ENCODE data around the gene RORC.
"Not testable (repeated sequence)": the region's sequence is repeated elsewhere in the genome, so short reads cannot be mapped to it uniquely, and the experiment has no call there.

The RORC gene

GRCh38 chr1:151831605-151832004 is at the start of gene RORC:
Gene RORC, minus strand, starts transcription at chr1:151831802. Its CDS starts 38 bp downstream, at chr1:151831764.
- DNase-seq: no peak

GRCh38 chr1:151875419-151876097 is 44.0 kb upstream of the RORC start:
- DNase-seq: no peak

- DNase-seq: not testable (repeated sequence)
These were observed 41.2 kb upstream of the RORC start for GRCh38 chr1:151872776-151873175.

GRCh38 chr1:151871284-151872030 is 39.9 kb upstream of the RORC start:
- no peak for DNase-seq

GRCh38 chr1:151868486-151868885 is 36.9 kb upstream of the RORC start:
- DNase-seq: no peak

GRCh38 chr1:151867765-151868411 is 36.3 kb upstream of the RORC start:
- DNase-seq: no peak

- DNase-seq: no peak
These were observed 35.7 kb upstream of the RORC start for GRCh38 chr1:151867321-151867720.

GRCh38 chr1:151864411-151864810 is 32.8 kb upstream of the RORC start:
- DNase-seq: no peak

- no peak for DNase-seq
These were observed 31.0 kb upstream of the RORC start for GRCh38 chr1:151862604-151863003.

- DNase-seq: no peak
These were observed 29.0 kb upstream of the RORC start for GRCh38 chr1:151860504-151861187.

- DNase-seq: no peak
These were observed 28.3 kb upstream of the RORC start for GRCh38 chr1:151859891-151860293.

- DNase-seq: no peak
These were observed 27.5 kb upstream of the RORC start for GRCh38 chr1:151858886-151859665.

- DNase-seq: no peak
These were observed 26.6 kb upstream of the RORC start for GRCh38 chr1:151858030-151858746.

- no peak for DNase-seq
These were observed 24.3 kb upstream of the RORC start for GRCh38 chr1:151855933-151856332.

- DNase-seq: not testable (repeated sequence)
These were observed 23.9 kb upstream of the RORC start for GRCh38 chr1:151855516-151855915.

GRCh38 chr1:151854658-151855057 is 23.1 kb upstream of the RORC start:
- no peak for DNase-seq

GRCh38 chr1:151853411-151853943 is 21.9 kb upstream of the RORC start, which contains the start of gene THEM5:
Gene THEM5, minus strand, starts transcription at chr1:151853712. Its CDS starts 147 bp downstream, at chr1:151853565.
- no peak for DNase-seq

- DNase-seq: no peak
These were observed 21.1 kb upstream of the RORC start for GRCh38 chr1:151852733-151853132.

GRCh38 chr1:151851886-151852285 is 20.3 kb upstream of the RORC start:
- no peak for DNase-seq

GRCh38 chr1:151849871-151850270 is 18.3 kb upstream of the RORC start:
- DNase-seq: no peak

GRCh38 chr1:151849126-151849525 is 17.5 kb upstream of the RORC start:
- no peak for DNase-seq

All from activated gamma-delta T cell treated with Interleukin-2 at 50 U/mL for 16 hours (primary cell).